HG03457 (cell line): Measurements from ENCODE around the gene ELN.
"Not testable (repeated sequence)": the region's sequence is repeated elsewhere in the genome, so short reads cannot be mapped to it uniquely, and the experiment has no call there.

Experiments used
- ATAC-seq: cut with Tn5 transposase; IDR thresholded peaks from one replicate; pipeline ENCODE4 v1.9.1; 2021; ENCODE audit warnings: moderate number of reproducible peaks; ENCODE audit not compliant: unreplicated experiment

Gene ELN

DNA sequence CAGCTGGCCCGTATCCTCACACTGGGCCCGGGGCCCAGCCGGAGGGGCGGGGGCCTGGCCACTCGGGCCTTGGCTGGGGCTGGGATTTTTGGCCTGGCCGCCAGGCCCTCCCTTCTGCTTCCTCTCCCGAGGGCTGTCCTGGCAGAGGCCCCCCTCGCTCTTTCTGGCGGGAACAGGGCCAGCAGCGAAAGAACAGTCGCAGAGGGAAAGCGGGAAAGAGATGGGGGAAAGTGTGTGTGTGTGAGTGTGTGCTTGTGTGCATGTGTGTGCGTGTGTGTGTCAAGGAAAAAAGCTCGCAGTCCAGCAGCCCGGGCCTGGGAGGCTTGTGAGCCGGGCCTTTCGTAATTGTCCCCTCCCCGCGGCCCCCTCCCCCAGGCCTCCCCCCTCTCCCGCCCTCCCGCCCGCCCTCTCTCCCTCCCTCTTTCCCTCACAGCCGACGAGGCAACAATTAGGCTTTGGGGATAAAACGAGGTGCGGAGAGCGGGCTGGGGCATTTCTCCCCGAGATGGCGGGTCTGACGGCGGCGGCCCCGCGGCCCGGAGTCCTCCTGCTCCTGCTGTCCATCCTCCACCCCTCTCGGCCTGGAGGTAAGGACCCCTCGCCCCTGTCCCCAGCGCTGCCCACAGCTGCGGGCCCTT lies at the start of gene ELN:
Gene ELN, plus strand, starts transcription at position 491 of the 638 bp plus-strand sequence. Its CDS starts 15 bp downstream, at position 506.
- no peak for ATAC-seq

DNA sequence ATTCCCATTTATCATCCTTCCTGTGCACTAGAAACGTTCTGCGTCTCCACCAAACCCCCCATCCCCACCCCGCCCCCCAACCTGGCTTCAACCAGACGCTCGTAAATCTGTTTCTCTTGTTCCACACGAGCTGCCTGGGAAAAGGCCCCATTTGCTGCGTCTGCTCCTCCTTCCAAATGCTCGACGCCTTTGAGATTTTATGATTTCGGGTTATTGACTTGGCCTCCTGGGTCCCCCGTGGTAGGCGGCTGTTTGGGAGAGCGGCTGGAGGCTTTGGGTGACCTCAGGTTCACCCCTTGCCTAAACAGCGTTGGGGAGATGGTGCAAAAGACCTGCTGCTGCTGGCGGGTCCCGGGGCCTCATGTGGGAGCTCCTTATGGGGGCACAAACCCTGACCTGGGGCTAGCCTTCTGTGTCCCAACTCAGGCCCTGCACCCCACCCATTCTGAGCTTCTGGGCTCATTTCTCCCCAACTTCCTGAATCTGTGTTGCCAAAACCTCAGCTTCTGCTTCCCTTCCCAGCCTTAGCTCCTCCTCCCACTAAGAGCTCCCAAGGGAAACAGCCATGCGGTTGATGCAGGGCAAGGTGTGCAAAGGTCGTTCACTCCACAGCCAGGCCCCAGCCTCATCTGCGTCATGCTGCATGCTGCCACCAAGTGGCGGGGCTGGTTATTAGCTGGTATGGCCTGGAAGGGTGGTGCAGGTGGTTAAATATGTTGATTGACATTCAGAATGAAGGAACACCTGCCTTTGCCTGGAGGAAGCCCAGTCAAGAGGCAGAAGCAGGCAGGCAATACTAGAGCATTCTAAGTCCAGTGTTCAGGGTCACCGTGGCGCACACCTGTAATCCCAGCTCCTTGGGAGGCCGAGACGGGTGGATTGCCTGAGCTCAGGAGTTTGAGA lies 49.1 kb upstream of the ELN start:
- no peak for ATAC-seq

DNA sequence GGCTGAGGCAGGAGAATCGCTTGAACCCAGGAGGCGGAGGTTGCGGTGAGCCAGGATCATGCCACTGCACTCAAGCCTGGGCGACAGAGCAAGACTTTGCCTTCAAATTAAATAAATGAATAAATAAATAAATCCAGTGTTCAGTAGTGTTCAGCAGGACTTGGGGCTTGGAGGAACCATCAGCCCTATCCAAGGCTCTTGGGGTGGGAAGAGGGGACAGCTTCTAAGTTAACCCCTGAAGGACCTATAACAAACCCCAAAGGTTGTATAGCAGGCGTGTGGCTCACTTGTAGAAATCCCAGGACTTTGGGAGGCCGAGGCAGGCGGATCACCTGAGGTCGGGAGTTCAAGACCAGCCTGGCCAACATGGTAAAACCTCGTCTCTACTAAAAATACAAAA lies 48.3 kb upstream of the ELN start:
- not testable (repeated sequence) for ATAC-seq

DNA sequence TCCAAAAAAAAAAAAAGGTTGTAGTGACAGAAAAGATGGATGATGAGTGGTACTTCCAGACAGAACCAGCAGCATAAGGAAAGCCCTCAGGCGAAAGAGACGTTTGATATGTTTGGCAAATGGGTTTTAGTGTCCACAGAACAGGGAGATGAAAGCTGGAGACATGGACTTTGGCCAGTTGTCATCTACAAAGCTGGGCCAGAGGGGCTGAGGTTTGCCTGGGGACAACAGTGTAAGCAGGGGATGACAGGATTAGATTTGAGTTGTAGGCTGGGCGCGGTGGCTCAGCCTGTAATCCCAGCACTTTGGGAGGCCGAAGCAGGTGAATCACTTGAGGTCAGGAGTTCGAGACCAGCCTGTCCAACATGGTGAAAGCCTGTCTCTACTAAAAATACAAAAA lies 47.8 kb upstream of the ELN start:
- no peak for ATAC-seq

DNA sequence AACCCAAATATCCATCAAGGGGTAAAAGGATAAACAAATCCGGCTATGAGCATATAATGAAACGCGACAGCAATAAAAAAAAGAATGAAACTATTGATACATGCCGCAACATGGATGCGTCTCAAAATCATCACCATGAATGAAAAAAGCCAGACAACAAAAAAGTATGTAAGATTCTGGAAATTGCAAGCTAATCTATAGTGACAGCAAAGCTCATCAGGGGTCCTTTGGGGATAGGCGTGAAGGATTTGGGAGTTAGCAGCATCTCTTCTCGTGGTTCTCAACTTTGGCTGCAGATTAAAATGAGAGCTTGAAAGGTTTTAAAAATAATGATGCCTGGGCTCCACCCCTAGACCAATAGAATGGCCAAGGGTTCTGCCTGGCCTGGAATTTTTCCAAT lies 46.0 kb upstream of the ELN start:
- no peak for ATAC-seq

DNA sequence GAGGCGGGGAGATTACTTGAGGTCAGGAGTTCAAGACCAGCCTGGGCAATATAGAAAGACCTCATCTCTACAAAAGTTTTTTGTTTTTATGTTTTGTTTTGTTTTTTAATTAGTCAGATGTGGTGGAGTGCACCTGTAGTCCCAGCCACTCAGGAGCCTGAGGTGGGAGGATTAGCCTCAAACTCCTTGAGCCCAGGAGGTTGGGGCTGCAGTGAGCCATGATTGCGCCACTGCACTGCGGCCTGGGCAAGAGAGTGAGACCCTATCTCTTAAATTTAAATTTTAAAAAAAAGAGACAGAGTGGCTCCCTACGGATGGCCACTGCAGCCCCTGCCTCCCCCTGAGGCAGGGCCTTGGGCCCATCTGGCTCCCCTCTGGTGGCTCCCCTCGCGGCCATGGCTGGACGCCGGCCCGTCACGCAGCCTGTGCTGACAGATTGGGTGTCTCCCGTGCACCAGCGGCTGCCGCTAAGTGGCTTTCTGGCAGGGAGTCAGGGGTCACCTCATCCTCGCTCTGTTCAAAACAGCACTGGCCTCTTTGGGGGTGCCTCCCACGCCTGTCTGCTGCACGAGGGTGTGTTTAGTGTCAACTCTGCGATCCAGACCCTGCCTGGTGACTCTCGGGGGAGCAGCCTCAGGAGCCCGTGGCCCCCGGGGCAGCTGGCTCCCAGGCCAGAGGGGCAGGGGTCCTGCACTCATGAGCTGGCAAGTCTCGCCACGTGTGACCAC lies 44.4 kb upstream of the ELN start:
- ATAC-seq: no peak

DNA sequence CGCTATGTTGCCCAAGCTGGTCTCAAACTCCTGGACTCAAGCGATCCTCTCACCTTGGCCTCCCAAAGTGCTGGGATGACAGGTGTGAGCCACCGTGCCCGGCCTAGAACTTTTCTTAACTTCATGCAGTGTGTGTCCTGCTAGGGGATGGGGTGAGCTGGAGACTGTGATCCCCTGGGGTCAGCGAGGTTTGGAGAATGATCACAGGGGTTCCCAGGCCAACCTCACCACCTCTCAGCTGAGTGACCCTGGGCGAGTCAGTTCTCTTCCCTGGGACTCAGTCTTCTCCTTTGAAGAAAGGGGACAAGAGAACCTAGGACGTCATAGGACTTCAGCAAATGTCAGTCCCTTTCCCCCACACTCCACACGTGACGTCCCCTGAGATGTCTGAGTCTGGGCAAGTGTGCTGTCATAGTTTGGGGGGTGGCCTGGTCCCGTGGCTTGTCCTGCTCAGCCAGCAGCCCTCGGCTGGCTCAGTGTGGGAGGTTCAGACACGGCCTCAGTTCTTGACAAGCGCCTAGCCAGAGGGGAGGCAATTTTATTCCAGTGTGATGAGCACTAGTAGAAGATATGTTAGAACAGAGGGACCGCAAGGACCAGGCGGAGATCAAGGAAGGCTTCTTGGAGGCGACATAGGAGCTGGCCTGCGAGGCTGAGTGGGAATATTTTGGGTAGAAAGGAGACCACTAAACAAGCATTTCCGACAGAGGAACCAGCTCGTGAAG lies 43.3 kb upstream of the ELN start:
- ATAC-seq: no peak

DNA sequence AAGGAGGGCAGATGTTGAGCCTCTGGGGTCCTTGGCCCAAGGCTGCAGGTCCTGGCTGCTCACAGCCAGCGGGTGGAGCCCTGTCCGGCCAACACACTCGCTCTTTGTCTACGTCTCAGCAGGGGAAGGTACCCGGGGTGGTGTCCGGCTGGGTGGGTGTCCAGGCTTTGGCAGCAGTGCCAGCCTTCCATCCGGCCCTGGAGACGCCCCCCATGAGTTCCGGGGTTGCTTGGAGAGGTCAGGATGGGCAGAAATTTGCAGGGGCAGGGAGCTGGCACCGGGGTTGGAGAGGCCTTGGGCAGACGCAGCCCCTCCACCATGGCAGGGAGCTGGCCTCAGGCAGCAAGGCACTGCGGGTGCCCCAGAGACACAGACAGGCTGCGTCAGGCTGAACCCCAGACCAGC lies 42.2 kb upstream of the ELN start:
- ATAC-seq: no peak

DNA sequence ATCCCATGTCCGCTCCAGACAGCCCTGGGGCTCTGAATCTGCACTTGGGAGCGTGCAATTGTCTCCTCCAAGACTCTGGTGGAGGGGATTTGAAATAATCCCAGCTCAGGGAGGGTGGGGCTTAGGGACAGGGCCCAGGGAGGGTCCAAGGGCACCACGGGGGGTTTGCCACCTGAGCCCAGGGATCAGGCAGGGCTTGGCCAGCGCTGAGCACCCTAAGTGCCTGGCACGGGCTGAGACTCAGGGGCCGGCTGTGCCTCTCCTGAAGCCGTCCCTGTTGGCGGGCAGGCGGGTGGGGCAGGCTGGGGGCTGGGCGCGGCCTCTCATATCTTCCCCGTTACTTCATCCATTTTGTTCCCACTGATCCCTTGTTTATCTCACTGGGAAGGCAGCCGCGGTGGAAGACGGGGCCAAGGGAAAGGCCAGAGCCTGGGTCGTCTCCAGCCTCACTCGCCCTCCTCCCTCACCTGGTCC lies 41.8 kb upstream of the ELN start:
- no peak for ATAC-seq

DNA sequence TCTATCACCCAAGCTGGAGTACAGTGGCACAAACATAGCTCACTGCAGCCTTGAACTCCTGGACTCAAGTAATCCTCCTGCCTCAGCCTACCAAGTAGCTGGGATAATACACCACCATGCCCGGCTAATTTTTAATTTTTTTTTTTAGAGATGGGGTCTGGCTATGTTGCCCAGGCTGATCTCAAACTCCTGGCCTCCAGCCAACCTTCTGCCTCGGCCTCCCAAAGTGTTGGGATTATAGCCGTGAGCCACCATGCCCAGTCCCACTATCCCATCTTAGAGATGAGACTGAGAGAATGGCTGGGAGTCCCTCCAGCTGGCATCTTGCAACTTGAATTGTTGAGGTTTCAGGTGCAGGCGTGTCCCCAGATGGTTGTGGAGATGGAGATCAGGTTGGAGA lies 40.7 kb upstream of the ELN start:
- no peak for ATAC-seq

DNA sequence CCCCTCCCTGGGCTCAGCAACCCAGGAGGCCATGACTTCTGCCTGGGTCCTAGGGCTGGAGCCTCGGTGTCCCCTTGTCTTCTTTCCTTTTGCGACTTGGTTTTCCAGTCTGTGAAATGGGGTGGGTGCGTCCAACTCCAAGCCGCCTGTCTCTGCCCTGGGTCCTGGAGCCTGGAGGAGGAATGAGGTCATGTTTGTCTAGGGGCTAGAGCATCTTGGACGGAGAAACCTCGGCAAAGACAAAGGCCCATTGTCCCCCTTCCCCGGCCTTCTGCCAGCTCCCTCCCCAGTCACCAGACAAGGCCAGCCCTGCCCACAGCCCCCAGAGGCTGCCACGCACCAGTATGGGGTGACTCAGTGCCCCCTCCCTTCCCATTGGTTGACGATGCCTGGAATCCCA lies 39.8 kb upstream of the ELN start:
- ATAC-seq: no peak

DNA sequence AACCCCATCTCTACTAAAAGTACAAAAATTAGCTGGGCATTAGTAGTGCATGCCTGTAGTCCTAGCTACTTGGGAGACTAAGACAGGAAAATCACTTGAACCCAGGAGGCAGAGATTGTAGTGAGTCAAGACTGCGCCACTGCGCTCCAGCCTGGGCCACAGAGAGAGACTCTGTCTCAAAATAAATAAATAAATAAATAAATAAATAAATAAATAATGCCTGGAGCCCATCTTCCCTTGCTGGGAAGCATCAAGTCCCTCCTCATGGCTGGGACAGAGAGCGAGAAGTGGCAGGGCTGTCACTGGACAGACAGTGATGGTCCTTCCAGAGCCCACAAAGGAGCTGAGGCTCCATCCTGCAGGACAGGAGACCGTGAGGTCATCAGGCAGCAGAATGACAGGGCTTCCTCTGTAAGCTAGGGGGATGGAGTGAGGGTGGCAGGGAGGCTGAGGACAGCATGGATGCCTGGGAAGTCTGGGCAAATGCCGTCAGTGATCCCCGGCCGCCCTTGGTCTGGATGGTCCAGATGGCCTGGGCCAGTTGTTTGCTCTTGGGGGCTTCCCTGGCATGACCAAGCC lies 36.4 kb upstream of the ELN start:
- ATAC-seq: no peak

DNA sequence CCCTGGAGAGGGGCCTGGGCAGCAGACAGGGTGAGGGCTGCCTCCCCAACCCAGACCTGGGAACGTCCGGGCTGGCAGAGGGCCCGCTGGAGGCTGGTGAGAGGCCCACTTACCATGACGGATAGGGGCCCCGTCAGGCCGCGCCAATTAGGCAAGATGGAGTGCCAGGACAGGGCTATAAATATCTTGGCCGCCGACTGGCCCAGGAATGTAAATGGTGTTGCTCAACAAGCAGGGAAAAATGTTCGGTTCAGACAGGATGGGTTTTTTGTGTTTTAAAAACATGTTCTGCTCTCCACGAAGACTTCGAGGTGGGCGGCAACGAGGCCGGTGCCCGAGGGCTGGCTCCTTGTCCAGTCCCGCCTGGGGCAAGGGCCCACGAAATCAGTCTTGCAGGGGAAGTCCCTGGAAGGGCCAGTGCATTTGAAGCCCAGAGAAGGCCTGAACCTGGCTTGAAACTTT lies 35.8 kb upstream of the ELN start:
- no peak for ATAC-seq

DNA sequence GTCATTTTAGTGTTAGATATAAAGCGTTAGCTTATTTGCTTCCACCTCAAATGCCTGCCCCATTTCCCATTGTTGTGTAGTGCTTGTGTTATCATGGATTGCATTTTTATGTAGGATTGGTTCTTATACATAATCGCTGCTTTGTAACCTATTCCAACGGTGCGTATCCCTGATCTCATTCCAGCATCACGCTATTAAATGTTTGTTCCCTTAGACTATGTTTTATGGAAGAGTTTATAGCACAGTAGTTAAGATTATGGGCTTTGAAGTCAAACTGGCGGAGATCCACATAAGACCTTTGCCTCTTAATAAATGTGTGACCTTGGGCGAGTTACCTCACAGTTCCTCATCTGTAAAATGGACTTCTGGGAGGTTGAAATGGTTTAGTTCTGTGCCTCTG lies 34.0 kb upstream of the ELN start:
- no peak for ATAC-seq

DNA sequence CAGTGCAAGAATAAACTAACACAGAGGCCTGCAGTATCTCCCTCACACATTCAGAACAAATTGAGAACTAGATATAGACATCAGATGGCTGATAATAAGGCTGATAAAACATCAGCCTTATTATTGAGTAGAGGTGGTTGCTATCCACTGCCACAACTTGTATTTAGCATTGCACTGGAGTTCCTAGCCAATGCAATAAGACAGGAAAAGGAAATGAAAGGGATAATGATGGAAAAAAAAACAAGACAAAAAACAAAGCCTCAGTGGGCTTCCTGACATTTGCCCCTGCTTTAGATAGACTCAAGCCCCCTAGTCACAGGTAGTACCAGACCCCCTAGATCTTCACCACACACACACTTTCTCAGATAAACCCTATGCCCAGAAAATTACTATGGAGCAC lies 33.2 kb upstream of the ELN start:
- no peak for ATAC-seq

DNA sequence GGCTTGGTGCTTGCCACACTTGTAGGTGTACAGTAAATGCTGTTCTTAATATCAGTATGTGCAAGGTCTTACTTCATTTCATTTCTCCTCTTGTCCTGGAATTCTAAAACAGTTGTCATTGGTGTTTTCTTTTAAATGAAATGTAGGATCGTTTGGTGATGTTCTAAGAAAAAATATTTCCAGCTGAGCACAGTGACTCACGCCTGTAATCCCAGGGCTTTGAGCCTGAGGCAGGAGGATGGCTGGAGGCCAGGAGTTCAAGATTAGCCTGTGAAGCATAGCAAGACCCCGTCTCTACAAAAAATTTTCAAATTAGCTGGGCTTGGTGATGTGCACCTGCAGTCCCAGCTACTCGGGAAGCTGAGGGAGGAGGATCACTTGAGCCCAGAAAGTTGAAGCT lies 32.6 kb upstream of the ELN start:
- ATAC-seq: no peak

DNA sequence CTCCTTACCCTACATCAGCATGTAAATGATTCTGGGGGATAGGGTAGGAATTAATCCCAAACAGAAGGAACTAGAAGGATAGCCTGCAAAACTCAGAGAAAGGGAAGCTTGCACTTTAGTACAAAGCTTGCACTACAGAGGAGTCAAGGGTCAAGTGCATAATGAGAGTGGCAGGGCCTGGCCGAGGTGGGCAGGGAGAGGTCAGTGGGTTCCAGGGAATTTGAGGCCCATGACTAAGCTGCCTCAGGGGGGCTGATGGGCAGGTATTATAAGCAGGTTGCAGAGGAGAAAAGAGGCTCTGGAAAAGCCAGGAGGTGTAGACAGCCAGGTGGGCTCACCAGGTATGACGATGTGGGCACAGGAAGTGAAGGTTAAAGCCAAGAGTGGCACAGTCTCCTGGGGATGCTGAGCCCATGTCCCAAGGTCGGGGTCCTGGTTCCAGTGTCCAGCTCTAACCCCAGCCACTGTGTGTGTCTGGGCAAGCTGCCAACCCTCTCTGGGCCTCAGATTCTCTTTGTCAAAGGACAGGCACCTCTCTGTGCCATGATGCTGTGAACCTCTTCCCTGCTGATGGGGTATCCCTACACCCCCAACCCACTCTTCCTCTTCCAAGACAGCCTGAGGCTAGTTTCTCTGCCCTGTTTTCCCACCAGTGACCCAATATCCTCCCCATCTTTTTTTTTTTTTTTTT lies 32.0 kb upstream of the ELN start:
- ATAC-seq: no peak

DNA sequence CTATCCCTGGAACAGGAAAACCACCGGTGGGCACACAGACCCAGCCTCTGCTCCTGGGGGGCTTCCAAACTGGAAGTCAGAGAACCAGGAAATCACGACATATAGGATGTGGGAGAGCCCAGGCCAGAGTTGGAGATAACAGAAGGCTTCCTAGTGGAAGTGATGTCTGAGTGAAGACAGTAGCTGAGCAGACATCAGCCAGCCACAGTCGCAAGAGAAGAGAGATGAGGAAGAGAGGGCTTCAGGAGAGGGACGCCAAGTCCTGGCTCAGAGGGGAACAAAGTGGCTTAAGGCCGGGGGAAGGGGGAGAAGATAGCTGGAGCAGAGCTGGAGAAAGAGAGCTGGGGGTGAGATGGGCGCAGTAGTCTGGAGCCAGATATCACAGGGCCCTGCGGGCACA lies 30.9 kb upstream of the ELN start:
- no peak for ATAC-seq

DNA sequence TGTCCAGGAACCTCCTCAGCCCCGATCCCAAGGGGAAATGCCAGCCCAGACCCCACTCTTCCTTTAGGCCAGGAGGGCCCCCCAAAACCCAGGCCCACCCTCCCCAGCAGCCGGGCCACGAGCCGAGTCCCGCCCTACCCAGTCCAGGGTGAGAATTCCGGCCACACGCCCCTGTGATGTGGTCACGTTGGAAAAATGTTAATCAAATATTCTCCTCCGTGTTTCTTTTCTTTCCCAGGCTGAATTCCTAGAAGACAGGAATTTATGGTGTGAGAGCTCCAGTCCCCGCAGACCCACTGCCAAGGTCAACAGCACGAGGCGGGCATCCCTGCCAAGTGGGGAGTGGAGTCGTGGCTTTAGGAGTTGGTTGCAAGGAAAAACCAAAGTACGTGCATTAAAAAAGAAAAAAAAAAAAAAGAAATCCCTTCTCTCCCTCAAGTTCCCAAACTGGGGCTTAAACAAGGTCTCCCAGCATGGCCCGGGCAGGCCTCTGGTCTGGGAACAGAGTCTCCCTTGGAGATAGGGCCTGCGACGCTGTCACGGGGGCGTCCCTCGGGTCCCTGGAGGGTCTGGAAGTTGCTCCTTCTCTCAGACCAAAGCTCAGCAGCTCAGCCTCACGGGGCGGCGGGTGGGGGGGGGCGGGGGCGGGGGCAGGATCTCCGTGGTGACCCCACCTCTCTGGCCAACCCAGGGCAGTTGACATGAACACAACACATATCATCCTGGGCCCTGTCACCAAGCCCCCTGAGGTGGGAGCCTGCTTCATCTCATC lies 28.1 kb upstream of the ELN start:
- no peak for ATAC-seq
